HG03066 (cell line): ENCODE measurements around the gene SRPRB.

ENCODE experiments used
- ATAC-seq: cut with Tn5 transposase; IDR thresholded peaks from one replicate; pipeline ENCODE4 v1.9.1; 2021; ENCODE audit warnings: low read depth; ENCODE audit not compliant: unreplicated experiment

The SRPRB gene

GRCh38 chr3:133825969-133826727 lies 20.5 kb downstream of the SRPRB start:
- ATAC-seq: no peak

GRCh38 chr3:133827136-133827535 lies 21.5 kb downstream of the SRPRB start:
- no peak for ATAC-seq

- no peak for ATAC-seq
Measured at GRCh38 chr3:133827684-133828083, 22.1 kb downstream of the SRPRB start.

- ATAC-seq: no peak
Measured at GRCh38 chr3:133828576-133829309, 23.1 kb downstream of the SRPRB start.

- no peak for ATAC-seq
Measured at GRCh38 chr3:133829310-133829707, 23.7 kb downstream of the SRPRB start.

- no peak for ATAC-seq
Measured at GRCh38 chr3:133830071-133830470, 24.5 kb downstream of the SRPRB start.

DNA sequence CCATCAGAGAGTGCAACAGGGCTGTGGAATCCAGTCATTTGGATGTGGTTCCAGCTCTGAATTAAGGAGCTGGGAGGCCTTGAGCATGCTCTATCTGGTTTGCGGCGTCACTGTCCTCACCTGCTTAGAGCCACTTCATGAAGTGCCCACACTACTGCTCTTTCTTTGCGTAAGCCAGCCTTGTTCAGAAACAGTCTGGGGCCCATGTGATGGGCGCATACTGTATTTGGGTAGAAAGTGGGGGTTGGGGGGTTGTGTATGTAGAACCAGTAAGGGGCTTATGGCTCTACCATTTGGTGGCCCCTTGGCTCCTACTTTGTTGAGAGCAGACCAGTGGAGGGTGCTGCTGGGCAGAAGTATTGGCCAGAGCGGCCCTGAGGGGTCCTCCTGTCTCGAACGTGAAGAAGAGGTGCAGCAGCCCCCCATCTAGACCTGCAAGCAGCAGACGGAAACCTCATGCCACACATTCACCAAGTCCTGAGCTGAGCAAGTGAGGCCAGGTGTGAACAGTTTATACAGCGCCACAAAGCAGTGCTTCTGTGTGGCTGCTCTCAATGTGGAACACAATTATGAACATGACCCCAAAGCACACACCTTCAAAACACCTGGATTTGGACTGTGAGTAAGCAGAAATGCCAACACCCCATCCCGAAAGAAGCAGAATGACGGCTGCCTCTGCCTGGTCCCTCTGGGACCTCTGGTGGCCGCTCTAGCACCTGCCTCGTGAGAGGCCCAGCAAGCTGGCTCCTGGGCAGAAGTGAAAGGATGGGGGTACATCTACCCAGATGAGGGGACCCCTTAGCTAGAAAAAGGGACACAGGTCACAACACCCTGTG lies 26.6 kb downstream of the SRPRB start:
- ATAC-seq: no peak

DNA sequence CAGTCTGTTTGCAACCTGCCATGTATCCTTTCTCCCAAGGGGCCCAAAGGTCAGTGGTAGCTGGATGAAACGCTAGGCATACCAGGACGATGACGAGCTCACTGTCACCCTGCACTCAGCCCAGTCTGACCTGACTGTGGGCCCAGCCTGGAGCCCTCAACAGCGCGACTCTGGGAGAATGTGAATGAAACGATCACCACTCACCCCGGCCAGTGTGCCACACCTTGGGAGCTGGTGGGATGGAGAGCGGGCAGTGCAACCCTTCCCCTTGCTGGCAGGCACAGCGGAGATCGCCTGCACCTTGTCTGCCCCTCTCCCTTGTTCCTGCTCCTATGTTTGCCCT lies 27.2 kb downstream of the SRPRB start:
- no peak for ATAC-seq

DNA sequence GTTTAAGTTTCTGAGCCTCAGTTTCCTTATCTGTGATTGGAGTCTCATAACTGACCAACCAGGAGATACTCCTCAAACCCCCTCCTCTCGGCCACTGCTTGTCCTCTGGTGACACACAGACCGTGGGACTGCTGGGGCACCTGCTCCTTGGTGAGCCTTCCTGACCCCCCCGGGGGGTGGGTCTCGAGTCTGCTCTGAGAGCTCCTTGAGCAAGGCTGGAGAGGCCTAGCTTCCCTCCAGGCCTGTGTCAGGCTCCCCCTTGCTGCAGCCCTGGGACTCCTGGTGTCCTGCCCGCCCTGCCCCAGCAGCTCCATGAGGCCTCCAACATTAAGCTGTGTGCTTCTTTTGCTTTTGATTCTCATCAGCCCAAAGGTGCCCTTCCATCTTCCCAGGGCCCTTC lies 27.7 kb downstream of the SRPRB start:
- no peak for ATAC-seq

DNA sequence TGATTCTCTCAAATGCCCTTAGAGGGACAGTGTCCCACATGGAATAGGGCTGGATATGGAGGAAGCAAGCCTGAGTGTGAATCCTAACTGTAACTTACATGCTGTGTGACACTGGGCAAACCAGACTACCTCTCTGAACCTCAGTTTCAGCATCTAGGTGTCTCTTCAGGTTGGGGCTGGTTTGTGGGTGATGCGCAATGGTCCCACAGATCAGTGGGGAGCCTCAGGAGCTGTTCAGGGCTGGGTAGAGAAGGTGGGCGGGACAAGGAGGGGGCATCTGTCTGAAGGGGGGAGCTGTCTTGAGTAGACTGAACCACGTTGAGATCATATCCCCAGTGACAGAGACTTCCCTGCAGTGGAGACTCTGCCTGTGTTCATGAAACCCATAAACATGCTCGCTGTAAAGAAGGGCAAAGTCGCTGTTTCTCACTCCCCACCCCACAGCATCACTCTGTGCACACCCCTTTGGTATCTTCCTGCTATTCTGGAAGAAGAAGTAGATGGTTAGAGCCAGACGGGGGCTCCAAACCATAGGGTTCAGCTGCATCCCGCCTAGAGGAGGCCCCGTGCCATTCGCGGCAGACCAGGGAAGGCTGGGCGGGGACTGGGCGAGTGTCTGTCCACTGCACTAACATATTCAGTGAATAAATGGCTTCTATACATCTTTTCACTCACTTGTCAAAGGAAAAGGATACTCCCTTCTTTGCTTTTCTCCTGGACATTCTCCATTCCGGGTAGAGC lies 28.4 kb downstream of the SRPRB start:
- no peak for ATAC-seq

- ATAC-seq: no peak
Measured at GRCh38 chr3:133834621-133835417, 29.2 kb downstream of the SRPRB start.

DNA sequence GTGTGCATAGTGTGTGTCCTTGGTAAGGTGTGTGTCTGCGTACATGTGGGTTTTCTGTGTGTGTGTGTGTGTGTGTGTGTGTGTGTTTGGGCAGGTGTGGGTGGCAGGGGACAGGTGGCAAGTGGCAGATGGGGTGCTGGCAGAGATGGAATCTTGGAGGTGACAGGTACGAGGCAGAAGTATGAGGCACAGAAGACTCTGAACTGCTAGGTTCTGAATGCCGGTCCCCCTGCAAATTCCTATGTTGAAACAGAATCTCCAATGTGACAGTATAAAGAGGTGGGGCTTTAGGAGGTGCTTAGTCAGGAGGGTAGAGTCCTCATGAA lies 29.8 kb downstream of the SRPRB start:
- no peak for ATAC-seq

DNA sequence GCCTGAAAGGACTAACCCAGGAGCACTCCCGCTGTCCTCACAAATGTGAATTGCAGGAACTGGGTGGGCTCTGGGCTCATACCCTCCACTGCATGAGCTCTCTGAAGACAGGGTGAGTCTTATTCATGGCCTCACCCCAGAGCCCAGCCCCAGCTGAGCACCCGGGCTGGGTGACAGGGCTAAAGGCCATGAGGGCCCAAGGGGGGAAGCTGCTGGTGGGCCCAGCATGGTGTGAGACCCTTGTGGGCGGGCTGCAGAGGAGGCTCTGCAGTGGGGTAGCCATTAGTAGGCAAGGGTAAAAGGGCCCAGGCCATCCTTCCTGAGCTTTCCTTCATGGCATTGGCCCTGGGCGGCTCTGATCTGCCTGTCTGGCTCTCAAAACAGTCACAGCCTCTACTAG lies 30.3 kb downstream of the SRPRB start:
- ATAC-seq: no peak

GRCh38 chr3:133836497-133837158 lies 31.0 kb downstream of the SRPRB start:
- ATAC-seq: no peak

- no peak for ATAC-seq
Measured at GRCh38 chr3:133837487-133838295, 32.1 kb downstream of the SRPRB start.

- ATAC-seq: no peak
Measured at GRCh38 chr3:133838296-133838789, 32.7 kb downstream of the SRPRB start.

DNA sequence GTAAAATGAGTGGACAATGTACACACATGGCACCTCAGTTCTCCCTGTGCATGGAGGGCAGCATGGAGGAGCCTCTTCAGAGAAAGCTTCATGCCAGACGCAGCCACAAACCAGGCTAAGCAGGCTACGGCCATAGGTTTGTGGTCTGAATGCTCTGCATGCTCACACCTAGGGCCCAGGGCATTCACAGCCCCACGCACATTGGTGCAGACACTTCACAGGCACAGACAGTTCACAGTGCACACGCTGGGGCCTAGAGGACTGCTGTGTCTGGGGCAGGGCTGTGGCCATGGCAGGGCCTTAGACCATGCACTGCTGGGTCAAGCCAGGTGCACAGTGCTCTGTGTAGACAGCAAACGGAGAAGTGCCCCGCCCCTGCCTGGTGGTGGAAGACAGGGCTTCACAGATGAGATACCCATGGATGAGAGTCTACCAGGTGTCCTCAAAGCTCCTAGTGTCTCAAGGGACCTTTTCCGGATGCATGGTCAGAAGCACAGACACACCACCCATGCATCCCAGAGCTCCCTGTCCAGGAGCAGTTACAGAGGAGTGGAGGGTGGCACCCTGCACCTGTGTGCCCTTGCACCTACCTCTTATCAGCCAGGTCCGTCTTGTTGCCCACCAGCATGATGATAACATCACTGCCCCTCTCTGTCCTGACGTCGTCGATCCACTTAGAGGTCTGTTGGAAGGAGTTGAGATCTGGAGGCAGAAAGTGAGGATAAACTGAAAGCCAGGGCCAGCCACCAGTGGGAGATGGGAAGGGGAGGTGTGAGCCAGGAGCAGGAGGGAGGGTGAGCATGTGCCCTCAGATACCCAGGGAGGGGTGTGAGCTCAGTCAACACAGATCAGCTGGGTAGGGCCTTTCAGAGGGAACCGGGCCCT lies 33.5 kb downstream of the SRPRB start:
- no peak for ATAC-seq
